Measurements from ENCODE around the gene ADARB2. TPM values are rescaled to one million over a fixed set of nuclear protein-coding genes. Genes with fewer than 3 reads are reported as not detected.

The ADARB2 gene
- total and polyA plus RNA-seq, 4 donors: 0.22 to 1.3 (median 0.55) TPM

- peaks cover 0 to 24% (median 0%) of the 10 kb centered on the region in 3 donors for H3K27me3 ChIP-seq (ENCODE audit: control insufficient read depth in 3 of 3, insufficient read depth in 3 of 3, low read length in 2 of 3)
- H3K4me1 ChIP-seq (ENCODE audit: control insufficient read depth in 5 of 5, insufficient read depth in 5 of 5, low read length in 5 of 5): no peaks in the 10 kb centered on the region
- H3K9ac ChIP-seq (ENCODE audit: insufficient read depth in 1 of 2, low read length in 2 of 2): no peak overlapping the region
- no peaks in the 10 kb centered on the region for H3K36me3 ChIP-seq (ENCODE audit: control insufficient read depth in 4 of 4, insufficient read depth in 4 of 4, low read length in 4 of 4)
- H3K27ac ChIP-seq (ENCODE audit: low read depth in 1 of 2, low read length in 1 of 2): no peak overlapping the region
- DNase-seq: no peak
- TF ChIP-seq CTCF (IDR thresholded peaks at IDR 0.05; ENCODE audit: control extremely low read depth, extremely low read depth): no peak
- no peak overlapping the region for H3K4me3 ChIP-seq
- H3K9me3 ChIP-seq (ENCODE audit: control insufficient read depth in 4 of 4, insufficient read depth in 3 of 4, low read length in 3 of 4): peaks cover 0 to 4% (median 0%) of the 10 kb centered on the region in 4 donors
- 86 to 90% methylated on average over 12 of the region's 12 CpGs for WGBS, 2 donors
- no peak for ATAC-seq (ENCODE audit: insufficient read depth, low FRiP score)
Measured at GRCh38 chr10:1573981-1574380, 163.3 kb downstream of the ADARB2 start.

DNA sequence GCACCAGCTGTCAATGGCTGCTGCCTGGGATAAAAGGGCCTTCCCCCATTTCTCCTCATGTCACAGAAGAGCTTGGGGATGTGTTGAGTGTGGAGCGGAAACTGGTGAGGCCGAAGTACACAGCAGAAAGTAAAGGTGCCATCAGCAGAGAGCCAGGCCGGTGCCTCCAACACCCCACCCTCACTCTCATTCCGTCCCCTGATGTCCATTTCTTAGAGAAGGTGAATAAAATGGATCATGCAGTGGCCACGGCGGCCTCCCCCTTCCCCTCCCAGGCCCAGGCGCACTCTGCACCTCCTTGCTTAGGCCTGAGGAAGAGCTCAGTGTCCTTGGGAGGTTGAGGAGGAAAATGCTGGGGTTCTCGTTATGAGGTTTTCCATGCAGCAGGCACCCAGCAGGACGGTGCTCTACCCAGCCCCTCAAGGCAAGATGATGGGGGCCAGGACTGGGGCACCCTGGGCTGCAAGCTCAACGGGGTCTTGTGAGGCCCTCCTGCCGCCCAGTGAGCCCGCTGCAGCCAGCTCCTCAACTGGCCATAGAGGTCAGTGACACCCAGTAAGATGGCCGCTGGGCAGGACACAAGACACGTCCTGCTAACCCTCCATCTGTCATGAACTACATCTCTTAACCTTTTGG is 163.9 kb downstream of the ADARB2 start:
- no peak overlapping the region for H3K4me3 ChIP-seq
- WGBS, 2 donors: 88 to 94% methylated on average over 14 of the region's 14 CpGs
- no peaks in the 10 kb centered on the region for H3K4me1 ChIP-seq (ENCODE audit: control insufficient read depth in 5 of 5, insufficient read depth in 5 of 5, low read length in 5 of 5)
- peaks cover 0 to 29% (median 0%) of the 10 kb centered on the region in 3 donors for H3K27me3 ChIP-seq (ENCODE audit: control insufficient read depth in 3 of 3, insufficient read depth in 3 of 3, low read length in 2 of 3)
- ATAC-seq (ENCODE audit: insufficient read depth, low FRiP score): no peak
- DNase-seq: no peak
- H3K36me3 ChIP-seq (ENCODE audit: control insufficient read depth in 4 of 4, insufficient read depth in 4 of 4, low read length in 4 of 4): no peaks in the 10 kb centered on the region
- no peak overlapping the region for H3K27ac ChIP-seq (ENCODE audit: low read depth in 1 of 2, low read length in 1 of 2)
- H3K9me3 ChIP-seq (ENCODE audit: control insufficient read depth in 4 of 4, insufficient read depth in 3 of 4, low read length in 3 of 4): peaks cover 0 to 4% (median 0%) of the 10 kb centered on the region in 4 donors
- H3K9ac ChIP-seq (ENCODE audit: insufficient read depth in 1 of 2, low read length in 2 of 2): no peak overlapping the region
- TF ChIP-seq CTCF (IDR thresholded peaks at IDR 0.05; ENCODE audit: control extremely low read depth, extremely low read depth): no peak

DNA sequence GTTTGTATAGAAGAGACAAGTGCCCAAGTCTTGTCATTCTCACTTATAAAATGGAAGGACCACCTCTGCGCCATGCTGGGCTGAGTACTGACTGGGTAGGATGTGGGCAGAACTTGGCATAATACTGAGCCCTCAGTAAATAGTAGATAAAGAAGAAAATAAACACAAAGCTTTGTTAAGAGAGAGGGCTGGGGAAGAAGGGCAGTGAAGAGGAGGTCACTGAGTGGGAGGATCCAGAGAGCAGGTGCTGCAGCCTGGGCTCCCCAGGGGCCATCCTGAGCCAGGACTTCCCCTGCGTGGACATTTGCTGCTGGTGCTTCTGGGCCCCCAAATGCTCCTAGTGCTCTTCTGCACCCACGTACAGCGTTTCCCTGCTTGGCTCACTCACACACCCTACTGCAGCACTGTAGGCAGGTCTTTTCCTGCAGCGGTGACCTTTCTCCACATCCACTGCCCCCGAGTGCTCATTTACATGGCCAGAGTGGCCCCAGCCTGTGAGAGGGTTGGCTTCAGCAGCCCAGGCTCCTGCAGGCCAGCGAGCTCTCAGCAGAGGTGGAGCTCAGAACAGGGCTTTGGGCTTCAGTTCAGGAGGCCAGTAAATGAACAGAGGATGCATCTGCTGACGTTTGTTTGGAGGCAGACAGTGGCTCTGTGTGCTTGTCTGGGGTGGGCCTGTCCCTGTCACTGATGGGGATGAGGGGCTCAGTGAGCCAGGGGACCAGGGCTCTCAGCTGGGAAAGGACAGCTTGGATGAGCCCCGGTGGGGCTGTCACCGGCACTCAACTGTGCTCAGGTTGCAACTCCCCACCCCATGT is 164.6 kb downstream of the ADARB2 start:
- DNase-seq: peak in 1 of 3 donors; percentile 23
- H3K4me1 ChIP-seq (ENCODE audit: control insufficient read depth in 5 of 5, insufficient read depth in 5 of 5, low read length in 5 of 5): no peaks in the 10 kb centered on the region
- TF ChIP-seq CTCF (IDR thresholded peaks at IDR 0.05; ENCODE audit: control extremely low read depth, extremely low read depth): no peak
- H3K36me3 ChIP-seq (ENCODE audit: control insufficient read depth in 4 of 4, insufficient read depth in 4 of 4, low read length in 4 of 4): no peaks in the 10 kb centered on the region
- peaks cover 0 to 33% (median 0%) of the 10 kb centered on the region in 3 donors for H3K27me3 ChIP-seq (ENCODE audit: control insufficient read depth in 3 of 3, insufficient read depth in 3 of 3, low read length in 2 of 3)
- H3K9ac ChIP-seq (ENCODE audit: insufficient read depth in 1 of 2, low read length in 2 of 2): no peak overlapping the region
- no peak for ATAC-seq (ENCODE audit: insufficient read depth, low FRiP score)
- no peak overlapping the region for H3K27ac ChIP-seq (ENCODE audit: low read depth in 1 of 2, low read length in 1 of 2)
- peaks cover 0 to 4% (median 0%) of the 10 kb centered on the region in 4 donors for H3K9me3 ChIP-seq (ENCODE audit: control insufficient read depth in 4 of 4, insufficient read depth in 3 of 4, low read length in 3 of 4)
- 59 to 74% methylated on average over 10 of the region's 10 CpGs for WGBS, 2 donors
- no peak overlapping the region for H3K4me3 ChIP-seq
